H1 (cell line): ENCODE data around the gene SLC25A26. TPM values are rescaled to one million over a fixed set of nuclear protein-coding genes. Genes with fewer than 3 reads are reported as not detected.

ENCODE experiments used
- CTCF ChIA-PET: fragments of 300-600 bp; sonication (Branson Sonifier 250); formaldehyde crosslinking; loops from one replicate; lab custom pipeline; 2021; ENCODE audit not compliant: partially characterized antibody; lab: Charles Lee
- POLR2A ChIA-PET: fragments of 300-600 bp; sonication (Branson Sonifier 250); formaldehyde crosslinking; loops from one replicate; lab custom pipeline; 2021; ENCODE audit warnings: inconsistent platforms; ENCODE audit not compliant: partially characterized antibody; lab: Charles Lee
- DNase-seq, 2 experiments: peaks; one replicate each; pipeline versions ENCODE4 v3.0.0 to v3.0.0-alpha.2; 2010 to 2022; ENCODE audit warnings: low spot score in 2 of 2, low read depth in 1 of 2, mixed read lengths in 1 of 2
- FAIRE-seq: peaks from 2 replicates; lab custom pipeline; 2011; peaks lifted over from hg19 to GRCh38; lab: Jason Lieb, UNC
- H2AFZ ChIP-seq: 2 replicates; pipeline ENCODE4 v1.8.1; 2012; ENCODE audit warnings: low read length, inconsistent platforms
- H2AK5ac ChIP-seq: 2 replicates; pipeline ENCODE4 v1.6.1; 2013; ENCODE audit warnings: low read depth, low read length
- H2BK120ac ChIP-seq: replicated peaks from 2 replicates; pipeline ENCODE3; 2013; ENCODE audit warnings: low read depth, low read length, inconsistent platforms
- H2BK12ac ChIP-seq: 2 replicates; pipeline ENCODE4 v1.6.1; 2013; ENCODE audit warnings: low read depth, low read length
- H2BK15ac ChIP-seq: 2 replicates; pipeline ENCODE4 v1.6.1; 2013; ENCODE audit warnings: low read length
- H2BK20ac ChIP-seq: 2 replicates; pipeline ENCODE4 v1.6.1; 2013; ENCODE audit warnings: low read length
- H2BK5ac ChIP-seq: 2 replicates; pipeline ENCODE4 v1.6.1; 2013; ENCODE audit warnings: low read depth, low read length
- H3K14ac ChIP-seq: 2 replicates; pipeline ENCODE4 v1.6.1; 2013; ENCODE audit warnings: inconsistent platforms; ENCODE audit not compliant: insufficient read length
- H3K18ac ChIP-seq: 2 replicates; pipeline ENCODE4 v1.6.1; 2013; ENCODE audit warnings: low read length; ENCODE audit errors: extremely low read depth
- H3K23ac ChIP-seq: 2 replicates; pipeline ENCODE4 v1.6.1; 2013; ENCODE audit warnings: inconsistent platforms; ENCODE audit not compliant: insufficient read length
- H3K23me2 ChIP-seq: 2 replicates; pipeline ENCODE4 v1.6.1; 2013; ENCODE audit warnings: low read depth, low read length
- H3K27ac ChIP-seq: 2 replicates; pipeline ENCODE4 v1.6.1; 2011; ENCODE audit warnings: low read depth, low read length, inconsistent platforms
- H3K27me3 ChIP-seq, 4 experiments: replicated peaks in 1 of 4; 1 replicate in 1 of 4; 2 replicates in 3 of 4; pipeline versions ENCODE4 v1.6.1 to v1.8.1; 2011 to 2013; ENCODE audit warnings: low read length in 3 of 4, mild to moderate bottlenecking in 3 of 4, inconsistent platforms in 2 of 4, mixed read lengths in 2 of 4, moderate library complexity in 1 of 4; ENCODE audit not compliant: control insufficient read depth in 3 of 4, insufficient read depth in 3 of 4; ENCODE audit errors: extremely low read depth in 1 of 4
- H3K36me3 ChIP-seq, 4 experiments: 2 replicates each; pipeline versions ENCODE4 v1.6.1 to v1.8.1; 2011 to 2013; ENCODE audit warnings: mild to moderate bottlenecking in 4 of 4, low read length in 3 of 4, moderate library complexity in 2 of 4, control low read depth in 1 of 4, inconsistent platforms in 1 of 4; ENCODE audit not compliant: insufficient read depth in 4 of 4, control insufficient read depth in 2 of 4
- H3K4ac ChIP-seq: replicated peaks from 2 replicates; pipeline ENCODE3; 2013; ENCODE audit warnings: low read length, low read depth, mixed read lengths, inconsistent platforms; ENCODE audit not compliant: insufficient read length
- H3K4me1 ChIP-seq, 4 experiments: replicated peaks in 1 of 4; 1 replicate in 1 of 4; 2 replicates in 3 of 4; pipeline versions ENCODE4 v1.6.1 to v1.8.1; 2011 to 2013; ENCODE audit warnings: low read length in 3 of 4, inconsistent platforms in 2 of 4, mixed read lengths in 1 of 4; ENCODE audit not compliant: insufficient read depth in 4 of 4, control insufficient read depth in 3 of 4
- H3K4me2 ChIP-seq, 2 experiments: 2 replicates each; pipeline versions ENCODE4 v1.6.1 to v1.8.1; 2011 to 2013; ENCODE audit warnings: low read depth in 2 of 2, low read length in 2 of 2, control low read depth in 1 of 2, inconsistent platforms in 1 of 2, mild to moderate bottlenecking in 1 of 2; ENCODE audit not compliant: insufficient read depth in 1 of 2
- H3K4me3 ChIP-seq, 4 experiments: fragments of 200-600, 300-600 bp in 1 of 4; sonication (generic), shearing (Covaris generic), sonication (Bioruptor Twin) in 1 of 4; 2 replicates each; pipeline versions ENCODE4 v1.5.1 to v1.8.1; 2011 to 2016; ENCODE audit warnings: low read length in 4 of 4, low read depth in 3 of 4, control low read depth in 2 of 4, inconsistent platforms in 2 of 4, mild to moderate bottlenecking in 2 of 4, mixed read lengths in 1 of 4, moderate library complexity in 1 of 4; ENCODE audit not compliant: insufficient read depth in 2 of 4; ENCODE audit errors: extremely low read depth in 1 of 4
- H3K56ac ChIP-seq: replicated peaks from 2 replicates; pipeline ENCODE3; 2013; ENCODE audit warnings: low read depth, mild to moderate bottlenecking, mixed read lengths, low read length, inconsistent platforms; ENCODE audit not compliant: insufficient read length
- H3K79me1 ChIP-seq: 2 replicates; pipeline ENCODE4 v1.6.1; 2013; ENCODE audit warnings: low read depth, low read length, control low read depth
- H3K79me2 ChIP-seq, 2 experiments: 2 replicates each; pipeline versions ENCODE4 v1.6.1 to v1.8.1; 2012 to 2013; ENCODE audit warnings: low read length in 2 of 2, mild to moderate bottlenecking in 2 of 2, inconsistent platforms in 1 of 2; ENCODE audit not compliant: insufficient read depth in 2 of 2, control insufficient read depth in 1 of 2
- H3K9ac ChIP-seq, 4 experiments: replicated peaks in 1 of 4; 1 replicate in 1 of 4; 2 replicates in 3 of 4; pipeline versions ENCODE4 v1.6.1 to v1.8.1; 2011 to 2013; ENCODE audit warnings: low read depth in 3 of 4, low read length in 3 of 4, control low read depth in 2 of 4, mild to moderate bottlenecking in 2 of 4, moderate library complexity in 2 of 4, inconsistent platforms in 1 of 4; ENCODE audit errors: extremely low read depth in 1 of 4
- H3K9me3 ChIP-seq, 2 experiments: 2 replicates each; pipeline versions ENCODE4 v1.6.1 to v1.8.1; 2012 to 2013; ENCODE audit warnings: mild to moderate bottlenecking in 2 of 2, moderate library complexity in 2 of 2, control low read depth in 1 of 2, inconsistent platforms in 1 of 2, low read depth in 1 of 2, low read length in 1 of 2, mixed read lengths in 1 of 2; ENCODE audit not compliant: insufficient read depth in 2 of 2
- H4K20me1 ChIP-seq, 2 experiments: replicated peaks in 1 of 2; 2 replicates each; pipeline versions ENCODE3 to v1.8.1; 2011 to 2013; ENCODE audit warnings: inconsistent platforms in 2 of 2, low read length in 2 of 2, mild to moderate bottlenecking in 1 of 2; ENCODE audit not compliant: insufficient read depth in 2 of 2, control insufficient read depth in 1 of 2
- H4K5ac ChIP-seq: 2 replicates; pipeline ENCODE4 v1.6.1; 2013; ENCODE audit warnings: low read length, low read depth, mixed read lengths, inconsistent platforms; ENCODE audit not compliant: insufficient read length
- H4K8ac ChIP-seq: 2 replicates; pipeline ENCODE4 v1.8.0; 2013; ENCODE audit warnings: mild to moderate bottlenecking, moderate library complexity, low read length, inconsistent platforms; ENCODE audit not compliant: insufficient read depth; ENCODE audit errors: extremely low read depth
- H4K91ac ChIP-seq: replicated peaks from 2 replicates; pipeline ENCODE3; 2013; ENCODE audit warnings: low read length, mixed read lengths, inconsistent platforms; ENCODE audit not compliant: insufficient read length
- HDAC6 ChIP-seq: IDR thresholded peaks from one replicate; pipeline ENCODE4 v1.7.1; 2012; ENCODE audit warnings: low read depth, mild to moderate bottlenecking, inconsistent platforms, low read length, moderate library complexity
- JUN ChIP-seq: IDR thresholded peaks from 2 replicates; pipeline ENCODE4 v1.6.1; 2011; ENCODE audit warnings: low read depth, mild to moderate bottlenecking, improper control_type of control experiment, low read length
- WGBS, 2 experiments: shearing (Covaris generic) in 1 of 2; methylation state at CpG; one replicate each; pipeline versions ENCODE4 v1.1.6 to v1.1.7; 2013 to 2015; ENCODE audit warnings: low lambda C conversion rate in 2 of 2, mixed read lengths in 2 of 2, inconsistent platforms in 1 of 2, low coverage in 1 of 2, missing lambda C conversion rate in 1 of 2; ENCODE audit not compliant: insufficient replicate concordance in 2 of 2, insufficient coverage in 1 of 2, insufficient read length in 1 of 2; ENCODE audit errors: extremely low coverage in 1 of 2, missing lambda C conversion rate in 1 of 2; 5-methylcytosine and 5-hydroxymethylcytosine counted together
- polyA plus RNA-seq, 7 experiments: library from polyadenylated mRNA; depleted of rRNA in 3 of 7; stranded (reverse) in 5 of 7; unstranded in 2 of 7; fragments of >200 nt in 5 of 7; fragments of 200-250 nt in 2 of 7; gene quantifications; 1 replicate in 5 of 7; 2 replicates in 1 of 7; 4 replicates in 1 of 7; pipeline versions ENCODE4 v1.2.1 to v1.2.3, GENCODE V29; 2011 to 2013; ENCODE audit warnings: missing spikeins in 2 of 7, mixed read lengths in 2 of 7
- total RNA-seq: library from RNA; stranded (reverse); fragmentation: NEBNext Ultra II Directional; extraction: Animal tissue kit (Norgen Biotek cat#: 25700); gene quantifications from 2 replicates; pipeline ENCODE4 v1.2.1, GENCODE V29; 2021

SLC25A26 gene
- total and polyA plus RNA-seq, 2 of the 8 experiments (the other 6 are each of a cell fraction or from before 2014, with no cell fraction given), result 30.0 to 37.0 TPM

GRCh38 chr3:66393333-66394005 is 172.7 kb downstream of the SLC25A26 start:
- no peaks in the 10 kb centered on the region for H3K23me2 ChIP-seq
- H2BK15ac ChIP-seq, result no peak overlapping the region
- no peak for FAIRE-seq
- H2BK5ac ChIP-seq, result no peak overlapping the region
- H3K79me1 ChIP-seq, result peaks cover 2% of the 10 kb centered on the region; the same call in 1 of the 2 replicates
- no peak overlapping the region for H3K23ac ChIP-seq
- H2BK20ac ChIP-seq, result no peak overlapping the region
- CTCF ChIA-PET, result interaction anchor here (1.0 to 4.9 kb wide), 5 partner anchors 10 to 140 kb away, joined by 3 to 28 read pairs (median 11); no protein-coding TSS in a partner anchor
- no peak overlapping the region for H3K4me3 ChIP-seq
- WGBS, 2 experiments, result 92% methylated on average over 13 of the region's 13 CpGs; no CpG with 5 or more reads in 1 of the 2 experiments
- no peak overlapping the region for H4K91ac ChIP-seq
- H2AFZ ChIP-seq, result no peak overlapping the region
- no peaks in the 10 kb centered on the region; a peak in 1 of 7 replicates for H3K4me1 ChIP-seq
- no peak overlapping the region for H2BK120ac ChIP-seq
- no peak overlapping the region for H3K9ac ChIP-seq
- H4K5ac ChIP-seq, result no peak overlapping the region
- H4K8ac ChIP-seq, result no peak overlapping the region
- H3K4ac ChIP-seq, result no peak overlapping the region
- H3K79me2 ChIP-seq, result peaks cover 0 to 24% of the 10 kb centered on the region in 2 experiments; a peak in 2 of 4 replicates
- POLR2A ChIA-PET, result no interaction called here
- DNase-seq, result no peak
- H3K14ac ChIP-seq, result no peak overlapping the region
- no peak overlapping the region for H2BK12ac ChIP-seq
- no peak overlapping the region for H3K27ac ChIP-seq
- no peaks in the 10 kb centered on the region for H3K27me3 ChIP-seq
- H3K4me2 ChIP-seq, result no peak overlapping the region
- H2AK5ac ChIP-seq, result no peak overlapping the region
- H3K18ac ChIP-seq, result no peak overlapping the region
- TF ChIP-seq JUN, result no peak
- no peak for TF ChIP-seq HDAC6
- H4K20me1 ChIP-seq, result peaks cover 0 to 9% of the 10 kb centered on the region in 2 experiments
- peaks cover 48 to 94% (median 65%) of the 10 kb centered on the region in 4 experiments for H3K36me3 ChIP-seq
- no peaks in the 10 kb centered on the region for H3K9me3 ChIP-seq
- no peak overlapping the region for H3K56ac ChIP-seq
